ENCODE measurements around the gene GPS1.

GPS1 gene

GRCh38 chr17:82045936-82046484 is 5.7 kb upstream of the GPS1 start:
- DNase-seq (ENCODE audit: low spot score), result no peak

GRCh38 chr17:82046903-82047302 is 4.8 kb upstream of the GPS1 start:
- DNase-seq (ENCODE audit: low spot score), result no peak

- DNase-seq (ENCODE audit: low spot score), result no peak
Measured at GRCh38 chr17:82047379-82047778, 4.3 kb upstream of the GPS1 start.

GRCh38 chr17:82047914-82048570 is 3.7 kb upstream of the GPS1 start:
- DNase-seq (ENCODE audit: low spot score), result no peak

GRCh38 chr17:82048571-82048971 is 3.1 kb upstream of the GPS1 start:
- DNase-seq (ENCODE audit: low spot score), result no peak

DNA sequence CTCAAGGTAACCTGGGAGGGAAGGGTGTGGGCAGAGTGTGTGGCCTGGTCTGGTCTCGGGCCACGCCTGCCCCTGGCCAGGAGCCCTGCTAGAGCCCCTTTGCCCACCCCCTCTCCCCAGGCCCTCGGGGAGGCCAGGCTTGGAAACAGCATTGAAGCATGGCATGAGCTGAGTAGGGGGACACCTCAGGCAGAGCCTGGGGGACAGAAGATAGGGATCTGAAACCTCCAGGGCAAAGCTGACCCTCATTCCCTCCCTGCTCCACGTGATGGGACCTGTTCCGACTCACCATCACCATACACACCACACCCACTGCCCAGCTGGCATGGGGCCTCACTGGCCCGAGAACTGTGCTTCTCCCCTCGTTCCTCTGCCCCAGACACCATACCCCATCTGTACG is 2.6 kb upstream of the GPS1 start:
- no peak for DNase-seq (ENCODE audit: low spot score)

GRCh38 chr17:82049521-82049971 is 2.2 kb upstream of the GPS1 start:
- DNase-seq (ENCODE audit: low spot score), result no peak

DNA sequence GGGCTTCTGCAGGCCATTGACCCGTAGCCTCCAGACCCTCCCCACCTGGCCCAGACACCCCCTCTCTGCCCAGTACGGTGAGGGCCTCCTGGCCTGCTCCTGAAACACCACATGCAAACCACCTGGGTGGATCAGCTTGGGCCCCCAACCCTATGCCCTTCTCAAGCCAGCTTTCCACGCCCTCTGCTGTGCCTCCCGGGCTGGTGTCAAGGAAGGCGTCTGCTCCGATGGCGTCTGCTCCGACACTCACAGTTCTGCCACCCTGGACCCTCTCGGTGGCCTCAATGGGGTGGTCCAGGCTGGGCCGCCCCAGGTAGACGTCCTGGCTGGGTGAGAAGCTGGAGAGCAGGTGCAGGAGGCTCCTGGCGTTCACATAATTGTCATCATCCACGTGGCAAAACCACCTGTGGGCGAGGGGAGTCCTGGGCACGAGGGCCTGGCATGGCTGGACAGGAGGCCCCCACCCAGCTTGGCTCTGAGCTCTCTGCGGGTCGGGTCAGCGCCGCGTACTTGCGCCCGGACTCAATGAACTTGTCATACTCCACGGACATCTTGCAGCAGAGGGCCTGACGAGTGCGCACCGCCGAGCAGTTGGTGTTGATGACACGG is 1.4 kb upstream of the GPS1 start:
- DNase-seq (ENCODE audit: low spot score), result no peak

DNA sequence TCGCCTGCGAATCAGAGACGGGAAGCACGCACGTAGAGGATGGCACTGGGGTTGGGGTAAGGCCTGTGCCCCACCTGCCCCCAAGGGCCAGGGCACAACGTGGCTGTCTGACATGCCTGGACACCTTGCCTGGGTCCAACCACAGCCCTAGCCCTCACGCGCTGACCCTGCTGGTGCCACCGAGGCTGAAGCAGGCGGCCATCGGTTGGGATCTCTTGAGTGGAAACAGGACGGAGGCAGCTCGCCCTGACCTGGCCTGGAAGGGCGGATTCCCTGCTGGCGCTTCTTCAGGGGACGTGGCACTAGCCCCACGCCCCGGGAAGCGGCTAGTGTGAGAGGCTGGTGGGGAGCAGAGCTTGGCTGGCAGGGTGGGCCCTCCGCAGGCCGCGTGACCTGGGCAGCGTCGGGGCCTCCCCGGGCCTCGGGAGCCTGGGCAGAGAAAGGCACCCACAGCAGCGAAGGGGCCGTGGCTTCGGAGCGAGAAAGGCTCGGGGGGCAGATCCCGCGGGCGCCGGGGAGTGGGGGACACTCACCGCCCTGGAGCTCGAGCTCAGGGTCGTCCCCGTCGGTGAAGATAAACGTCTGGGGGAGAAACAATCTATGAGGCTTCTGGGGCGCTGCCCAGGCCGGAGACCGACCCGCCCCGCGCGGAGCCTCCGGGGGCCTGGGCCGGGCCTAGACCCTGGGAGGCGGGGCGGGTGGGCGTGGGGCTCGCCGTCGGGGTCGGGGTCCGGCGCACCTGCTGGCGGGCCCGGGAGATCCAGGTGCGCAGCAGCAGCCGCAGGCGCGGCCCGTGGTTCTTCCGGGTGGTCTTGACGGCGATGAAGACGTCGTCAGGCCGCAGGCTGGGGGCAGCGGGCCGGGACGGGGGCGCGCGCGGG is 697 bp upstream of the GPS1 start:
- DNase-seq (ENCODE audit: low spot score), result no peak

GRCh38 chr17:82052638-82053059 is 951 bp downstream of the GPS1 start:
- DNase-seq (ENCODE audit: low spot score), result no peak

DNA sequence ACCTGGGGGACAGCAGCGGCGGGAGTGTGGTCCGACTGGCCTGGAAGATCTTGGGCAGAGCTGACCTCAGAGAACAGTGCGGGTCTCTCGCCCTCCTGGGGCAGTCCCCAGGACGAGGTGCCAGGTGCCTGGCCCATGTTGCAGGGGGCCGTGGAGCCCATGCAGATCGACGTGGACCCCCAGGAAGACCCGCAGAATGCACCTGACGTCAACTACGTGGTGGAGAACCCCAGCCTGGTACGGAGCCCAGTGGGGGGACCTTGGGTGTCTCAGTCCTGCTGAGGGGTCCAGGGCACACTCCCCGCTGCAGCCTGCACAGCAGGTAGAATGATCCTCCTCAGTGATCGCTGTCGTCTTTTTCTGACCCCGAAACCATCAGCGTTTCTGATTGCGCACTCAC is 1.4 kb downstream of the GPS1 start:
- DNase-seq (ENCODE audit: low spot score), result no peak

DNA sequence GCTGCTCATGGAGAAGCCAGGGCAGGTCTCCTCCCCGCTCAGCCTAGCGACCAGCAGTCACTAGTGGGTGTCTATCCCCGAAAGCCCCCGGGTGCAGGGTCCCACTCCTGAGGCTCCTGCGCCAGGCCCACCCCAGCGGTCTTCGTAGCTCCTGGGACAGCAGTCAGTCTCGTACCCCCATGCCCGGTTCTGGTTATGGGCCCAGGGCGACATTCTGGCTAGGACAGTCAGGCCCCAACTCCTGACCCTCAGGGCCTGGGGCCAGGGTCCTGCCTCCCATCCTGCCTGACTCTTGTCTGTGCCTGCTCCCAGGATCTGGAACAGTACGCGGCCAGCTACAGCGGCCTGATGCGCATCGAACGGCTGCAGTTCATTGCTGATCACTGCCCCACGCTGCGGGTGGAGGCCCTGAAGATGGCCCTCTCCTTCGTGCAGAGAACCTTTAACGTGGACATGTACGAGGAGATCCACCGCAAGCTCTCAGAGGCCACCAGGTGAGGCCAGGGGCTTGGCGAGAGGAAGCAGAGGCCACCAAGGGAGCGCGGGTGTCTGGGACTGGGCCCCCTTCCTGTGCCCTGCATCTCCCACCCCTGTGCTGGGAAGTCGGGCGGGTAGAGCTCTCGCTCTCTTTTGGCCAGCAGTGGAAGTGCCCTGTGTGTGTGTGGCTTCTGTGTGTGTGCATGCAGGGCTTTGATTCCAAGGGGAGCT is 2.0 kb downstream of the GPS1 start:
- no peak for DNase-seq (ENCODE audit: low spot score)

GRCh38 chr17:82054351-82055022 is 2.8 kb downstream of the GPS1 start:
- DNase-seq (ENCODE audit: low spot score), result no peak

DNA sequence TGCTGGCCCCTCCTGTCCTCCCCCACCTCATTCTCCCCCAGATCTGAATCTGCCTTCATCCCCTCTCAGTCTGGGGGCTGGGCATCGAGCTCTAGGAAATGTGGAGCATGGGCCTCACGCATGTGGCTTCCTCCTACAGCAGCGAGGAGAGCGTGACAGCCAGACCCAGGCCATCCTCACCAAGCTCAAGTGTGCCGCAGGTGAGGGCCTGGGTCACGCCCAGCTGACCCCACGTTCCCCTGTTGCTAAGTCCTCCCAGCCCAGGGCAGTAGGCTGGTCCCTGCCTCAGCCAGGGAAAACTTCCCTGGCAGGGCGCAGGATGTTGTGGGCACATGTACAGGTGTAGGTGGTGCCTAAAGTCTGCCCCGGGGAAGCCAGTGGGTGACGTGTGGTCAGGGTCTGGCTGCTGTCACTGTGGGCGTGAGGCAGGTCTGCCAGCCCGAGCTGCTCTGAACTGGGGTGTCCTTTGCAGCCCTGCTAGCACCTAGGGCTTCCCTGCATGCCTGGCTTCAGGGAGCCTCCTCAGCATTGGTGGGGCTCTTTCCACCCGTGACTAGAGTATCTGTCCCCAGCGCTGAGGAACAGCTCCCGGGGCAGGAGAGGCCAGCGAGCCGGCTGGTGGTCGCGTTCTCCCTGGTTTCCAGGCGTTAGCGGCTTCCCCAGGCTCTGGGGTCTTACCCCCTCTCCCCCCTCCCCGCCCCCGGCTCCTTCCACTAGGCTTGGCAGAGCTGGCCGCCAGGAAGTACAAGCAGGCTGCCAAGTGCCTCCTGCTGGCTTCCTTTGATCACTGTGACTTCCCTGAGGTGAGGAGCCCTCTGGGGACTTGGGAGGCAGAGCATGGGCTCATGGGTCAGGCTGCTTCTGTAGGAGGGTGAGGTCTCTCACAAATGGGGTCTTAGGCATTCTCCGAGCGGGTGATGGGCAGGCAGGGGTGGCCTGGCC is 3.6 kb downstream of the GPS1 start:
- no peak for DNase-seq (ENCODE audit: low spot score)

- no peak for DNase-seq (ENCODE audit: low spot score)
Measured at GRCh38 chr17:82055965-82056728, 4.4 kb downstream of the GPS1 start.

- DNase-seq (ENCODE audit: low spot score), result no peak
Measured at GRCh38 chr17:82056729-82057621, 5.3 kb downstream of the GPS1 start.

DNA sequence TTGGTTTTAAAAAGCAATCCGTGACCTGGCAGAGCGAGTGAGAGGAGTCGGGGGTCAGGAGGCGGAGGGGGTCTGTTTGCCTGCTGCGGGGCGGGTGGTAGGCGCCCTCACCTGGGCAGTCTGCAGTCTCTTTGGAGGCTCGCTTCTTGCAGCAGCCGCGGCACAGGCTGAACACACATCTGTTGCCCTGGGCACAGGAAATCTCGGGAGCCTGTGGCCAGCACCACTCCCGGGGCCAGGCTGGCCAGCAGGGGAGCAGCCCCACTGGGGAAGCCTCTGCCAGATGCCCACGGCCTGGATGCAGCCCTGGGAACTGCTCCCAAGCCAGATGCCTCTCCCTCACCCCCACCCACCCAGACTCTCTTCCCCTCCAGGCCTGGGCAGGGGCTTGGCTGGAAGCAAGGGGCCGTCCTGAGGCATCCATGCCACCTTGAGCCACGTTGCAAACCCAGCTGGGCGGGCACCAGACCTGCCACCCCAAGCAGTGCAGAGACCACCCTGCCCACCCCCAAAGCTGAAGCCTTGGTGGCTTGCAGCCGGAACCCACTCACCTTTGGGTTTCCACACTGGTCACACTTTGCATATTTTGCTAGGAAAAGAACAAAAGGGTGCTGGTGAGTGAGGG is 6.6 kb downstream of the GPS1 start:
- DNase-seq (ENCODE audit: low spot score), result no peak

- DNase-seq (ENCODE audit: low spot score), result no peak
Measured at GRCh38 chr17:82058855-82059249, 7.2 kb downstream of the GPS1 start.
